Mesothelial cell of epicardium (in vitro differentiated cells): ENCODE data around the gene FAM161B. TPM values are rescaled to one million over a fixed set of nuclear protein-coding genes. Genes with fewer than 3 reads are reported as not detected.

Experiments used
- DNase-seq, 2 experiments: peaks; one replicate each; pipeline ENCODE4 v3.0.0; 2021; ENCODE audit warnings: low spot score in 2 of 2; ENCODE audit not compliant: unreplicated experiment in 2 of 2
- H3K27ac Mint-ChIP-seq: 2 replicates; pipeline ENCODE4 v1.8.0; 2021; ENCODE audit warnings: mixed read lengths
- H3K27me3 Mint-ChIP-seq: 2 replicates; pipeline ENCODE4 v1.8.0; 2021; ENCODE audit warnings: low read depth, mixed read lengths
- H3K36me3 Mint-ChIP-seq: 2 replicates; pipeline ENCODE4 v1.8.0; 2021; ENCODE audit warnings: mixed read lengths
- H3K4me1 Mint-ChIP-seq: 2 replicates; pipeline ENCODE4 v1.8.0; 2021; ENCODE audit warnings: mixed read lengths
- H3K4me3 Mint-ChIP-seq: 2 replicates; pipeline ENCODE4 v1.8.0; 2021; ENCODE audit warnings: mild to moderate bottlenecking, moderate library complexity, mixed read lengths
- H3K9me3 Mint-ChIP-seq: 2 replicates; pipeline ENCODE4 v1.8.0; 2021; ENCODE audit warnings: mixed read lengths
- total RNA-seq: library from RNA; stranded (reverse); gene quantifications from 3 replicates; pipeline ENCODE4 v1.2.1, GENCODE V29; 2021
- TF ChIP-seq, protein P1 (sequence below): fragments of 200-600 bp; sonication (generic); IDR thresholded peaks from one replicate; pipeline ENCODE4 v1.5.0; 2021; ENCODE audit warnings: antibody characterized with exemption; ENCODE audit not compliant: unreplicated experiment

FAM161B gene, protein sequence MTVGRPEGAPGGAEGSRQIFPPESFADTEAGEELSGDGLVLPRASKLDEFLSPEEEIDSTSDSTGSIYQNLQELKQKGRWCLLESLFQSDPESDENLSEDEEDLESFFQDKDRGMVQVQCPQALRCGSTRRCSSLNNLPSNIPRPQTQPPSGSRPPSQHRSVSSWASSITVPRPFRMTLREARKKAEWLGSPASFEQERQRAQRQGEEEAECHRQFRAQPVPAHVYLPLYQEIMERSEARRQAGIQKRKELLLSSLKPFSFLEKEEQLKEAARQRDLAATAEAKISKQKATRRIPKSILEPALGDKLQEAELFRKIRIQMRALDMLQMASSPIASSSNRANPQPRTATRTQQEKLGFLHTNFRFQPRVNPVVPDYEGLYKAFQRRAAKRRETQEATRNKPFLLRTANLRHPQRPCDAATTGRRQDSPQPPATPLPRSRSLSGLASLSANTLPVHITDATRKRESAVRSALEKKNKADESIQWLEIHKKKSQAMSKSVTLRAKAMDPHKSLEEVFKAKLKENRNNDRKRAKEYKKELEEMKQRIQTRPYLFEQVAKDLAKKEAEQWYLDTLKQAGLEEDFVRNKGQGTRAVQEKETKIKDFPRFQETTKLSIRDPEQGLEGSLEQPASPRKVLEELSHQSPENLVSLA
- total RNA-seq, result 4.3 to 5.3 TPM (median 4.9 TPM) in 3 replicates

DNA sequence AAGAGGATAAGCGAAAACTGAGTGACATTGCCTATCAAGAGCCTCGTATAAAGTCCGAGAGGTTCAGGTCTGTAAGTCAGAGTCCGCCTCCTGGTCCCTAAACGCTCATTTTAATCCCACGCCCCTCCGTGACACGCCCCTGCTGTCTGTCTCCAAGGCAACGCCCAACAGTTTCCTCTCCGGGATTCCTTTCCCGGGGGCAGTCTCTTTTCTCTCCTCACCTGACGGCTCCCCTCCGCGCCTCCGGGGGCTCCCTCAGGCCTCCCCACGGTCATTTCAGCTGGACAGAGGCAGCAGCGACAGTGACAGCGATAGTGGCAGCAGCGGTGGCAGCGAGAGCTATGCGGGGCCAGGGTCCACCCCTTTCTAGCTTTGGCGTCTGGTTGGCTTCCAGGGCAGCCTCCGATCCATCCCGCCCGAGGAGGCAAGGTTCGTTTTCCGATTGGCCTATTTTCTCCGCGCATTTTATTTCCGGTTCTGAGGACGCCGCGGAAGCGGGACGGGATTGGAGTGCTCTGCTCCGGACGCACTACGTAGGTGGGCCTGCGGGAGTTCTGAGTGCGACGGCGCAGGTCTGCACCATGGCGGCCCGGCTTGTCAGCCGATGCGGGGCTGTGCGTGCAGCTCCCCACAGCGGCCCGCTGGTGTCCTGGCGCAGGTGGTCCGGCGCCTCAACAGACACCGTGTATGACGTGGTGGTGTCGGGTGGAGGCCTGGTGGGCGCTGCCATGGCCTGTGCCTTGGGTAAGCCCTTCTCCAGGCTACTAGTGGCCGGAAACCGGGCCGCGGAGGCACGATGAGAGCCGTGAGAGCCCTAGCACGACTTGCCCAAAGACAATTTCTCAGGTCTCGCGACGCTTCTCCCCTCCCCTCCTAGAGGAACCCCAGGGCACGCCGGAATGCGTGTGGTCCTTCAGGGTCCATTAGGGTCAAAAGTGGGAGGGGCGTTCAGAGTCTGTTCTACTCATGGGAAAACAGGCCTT is at the start of gene FAM161B, which contains the start of gene COQ6:
Gene FAM161B (minus strand): TSS at position 343 of the 983 bp plus-strand sequence. CDS start 68 bp downstream, at position 275.
Gene COQ6 (plus strand): TSS at position 551 of the 983 bp plus-strand sequence. CDS start 31 bp downstream, at position 582.
- peaks cover 13% of the 10 kb centered on the region for H3K4me1 Mint-ChIP-seq
- peak within 1 kb of the TSS; percentile 98 for H3K4me3 Mint-ChIP-seq
- peak within 1 kb of the TSS; percentile 99 for H3K27ac Mint-ChIP-seq
- peaks cover 8% of the 10 kb centered on the region for H3K36me3 Mint-ChIP-seq
- TF ChIP-seq, protein P1, sequence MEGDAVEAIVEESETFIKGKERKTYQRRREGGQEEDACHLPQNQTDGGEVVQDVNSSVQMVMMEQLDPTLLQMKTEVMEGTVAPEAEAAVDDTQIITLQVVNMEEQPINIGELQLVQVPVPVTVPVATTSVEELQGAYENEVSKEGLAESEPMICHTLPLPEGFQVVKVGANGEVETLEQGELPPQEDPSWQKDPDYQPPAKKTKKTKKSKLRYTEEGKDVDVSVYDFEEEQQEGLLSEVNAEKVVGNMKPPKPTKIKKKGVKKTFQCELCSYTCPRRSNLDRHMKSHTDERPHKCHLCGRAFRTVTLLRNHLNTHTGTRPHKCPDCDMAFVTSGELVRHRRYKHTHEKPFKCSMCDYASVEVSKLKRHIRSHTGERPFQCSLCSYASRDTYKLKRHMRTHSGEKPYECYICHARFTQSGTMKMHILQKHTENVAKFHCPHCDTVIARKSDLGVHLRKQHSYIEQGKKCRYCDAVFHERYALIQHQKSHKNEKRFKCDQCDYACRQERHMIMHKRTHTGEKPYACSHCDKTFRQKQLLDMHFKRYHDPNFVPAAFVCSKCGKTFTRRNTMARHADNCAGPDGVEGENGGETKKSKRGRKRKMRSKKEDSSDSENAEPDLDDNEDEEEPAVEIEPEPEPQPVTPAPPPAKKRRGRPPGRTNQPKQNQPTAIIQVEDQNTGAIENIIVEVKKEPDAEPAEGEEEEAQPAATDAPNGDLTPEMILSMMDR, result no peak
- peak; percentile 85 to 91 for DNase-seq
- no peaks in the 10 kb centered on the region for H3K27me3 Mint-ChIP-seq
- no peaks in the 10 kb centered on the region for H3K9me3 Mint-ChIP-seq

DNA sequence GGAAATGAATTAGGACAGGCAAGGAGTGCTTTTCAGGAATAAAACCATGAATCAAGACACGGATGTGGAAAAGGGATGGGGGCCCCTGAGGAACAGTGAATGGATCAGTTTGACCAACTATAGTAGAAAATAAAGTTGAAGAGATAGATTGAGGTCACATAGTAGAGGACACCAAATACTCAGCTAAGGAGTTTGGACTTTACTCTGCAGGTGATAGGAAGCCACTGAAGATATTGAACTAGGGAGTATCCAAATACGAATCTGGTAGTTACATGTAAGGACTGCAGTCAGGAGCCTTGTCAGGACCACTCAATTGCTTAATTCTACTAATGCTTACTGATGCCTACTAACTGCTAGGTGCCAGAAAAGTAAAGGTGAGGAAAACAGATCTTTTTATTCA is 48.8 kb upstream of the FAM161B start:
- Mint-ChIP-seq H3K4me3 (no peak overlapping the region), H3K27me3 (no peaks in the 10 kb centered on the region), H3K9me3 (no peaks in the 10 kb centered on the region), H3K27ac (no peak overlapping the region), H3K36me3 (peaks cover 15% of the 10 kb centered on the region), H3K4me1 (no peaks in the 10 kb centered on the region)
- no peak for DNase-seq
- TF ChIP-seq, protein P1, result no peak

DNA sequence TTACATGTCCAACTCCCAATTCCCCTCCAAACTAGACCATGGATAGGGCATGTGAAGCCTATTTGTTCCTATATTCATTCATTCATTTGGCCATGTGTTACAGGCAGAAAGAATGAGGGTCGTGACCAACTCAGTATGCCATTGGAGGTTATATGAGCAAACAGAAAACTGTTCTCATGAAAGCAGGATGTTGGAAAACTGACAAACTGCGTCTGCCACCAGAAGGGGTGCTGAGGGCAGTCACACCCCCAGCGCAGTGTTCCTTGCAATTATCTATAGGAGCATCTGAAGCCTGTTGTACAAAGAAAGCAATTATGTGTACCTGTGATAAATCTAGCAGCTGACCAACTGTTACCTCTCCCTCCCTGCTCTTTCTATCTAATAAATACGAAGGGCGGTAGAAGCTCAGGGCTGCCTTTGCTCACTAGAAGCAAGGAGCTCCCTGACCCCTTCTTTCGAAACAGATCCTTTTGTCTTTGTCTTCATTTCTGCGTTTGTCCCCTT is 48.1 kb upstream of the FAM161B start:
- H3K27me3 Mint-ChIP-seq, result no peaks in the 10 kb centered on the region
- no peak overlapping the region for H3K4me3 Mint-ChIP-seq
- H3K27ac Mint-ChIP-seq, result no peak overlapping the region
- peaks cover 10% of the 10 kb centered on the region for H3K36me3 Mint-ChIP-seq
- no peaks in the 10 kb centered on the region for H3K9me3 Mint-ChIP-seq
- no peak for DNase-seq
- no peaks in the 10 kb centered on the region for H3K4me1 Mint-ChIP-seq
- TF ChIP-seq, protein P1, result no peak

DNA sequence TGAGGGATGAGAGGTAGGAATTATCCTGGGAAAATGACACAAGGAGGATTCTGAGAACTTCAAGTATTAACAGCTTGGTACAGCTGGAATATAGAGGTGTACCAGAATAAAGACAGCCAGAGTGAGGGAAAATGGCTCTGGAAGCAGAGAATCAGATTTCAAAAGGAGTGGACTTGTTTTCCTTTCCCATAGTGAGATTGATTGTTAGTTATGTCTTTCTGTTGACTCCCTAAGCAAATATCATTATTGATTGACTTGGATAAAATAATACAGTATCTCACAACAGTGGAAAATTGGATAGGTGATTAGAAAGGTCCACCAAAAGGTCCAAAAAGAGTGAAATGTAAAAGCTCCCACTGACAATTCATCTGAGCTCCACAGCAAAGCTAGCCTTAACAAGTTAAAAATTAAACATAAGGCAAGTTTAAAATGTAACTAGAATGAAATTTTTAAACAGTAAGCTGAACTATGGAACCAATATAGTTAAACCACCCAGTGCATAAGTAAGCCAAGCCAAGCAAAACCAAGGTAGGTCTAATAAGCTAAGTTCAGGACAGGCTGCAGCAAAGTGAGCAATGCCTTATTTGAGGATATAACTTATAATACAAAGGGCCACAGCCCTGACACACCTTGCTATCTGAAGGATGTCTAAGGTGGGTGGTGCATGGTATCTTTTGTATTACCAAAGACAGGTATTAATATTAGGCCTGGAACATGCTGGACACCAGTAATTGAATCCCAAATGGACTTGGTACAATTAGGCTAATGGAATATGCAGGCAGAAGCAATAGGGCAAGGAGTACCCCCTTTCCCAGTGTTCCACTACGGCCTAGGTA is 47.4 kb upstream of the FAM161B start:
- H3K4me3 Mint-ChIP-seq, result no peak overlapping the region
- no peaks in the 10 kb centered on the region for H3K4me1 Mint-ChIP-seq

More for the DNA sequence above, 47.4 kb upstream of the FAM161B start:
- Mint-ChIP-seq H3K36me3 (peaks cover 4% of the 10 kb centered on the region), H3K27me3 (no peaks in the 10 kb centered on the region), H3K27ac (no peak overlapping the region), H3K9me3 (no peaks in the 10 kb centered on the region)
- DNase-seq, result no peak
- TF ChIP-seq, protein P1, result no peak
